ENCODE results near the gene NSD2. TPM values are rescaled to one million over a fixed set of nuclear protein-coding genes. Genes with fewer than 3 reads are reported as not detected.

The NSD2 gene
- total RNA-seq, 1 experiment from 2014 or later, result 136 TPM

GRCh38 chr4:1868912-1869311, 2.3 kb upstream of the NSD2 start:
- Histone ChIP-seq H2BK15ac (ENCODE audit: low read depth, low read length) (no peak overlapping the region), H3K27me3 (ENCODE audit: insufficient read depth, low read length) (peaks cover 42% of the 10 kb centered on the region), H3K79me2 (ENCODE audit: insufficient read depth, low read length) (peaks cover 14% of the 10 kb centered on the region; the same call in 1 of the 2 replicates), H4K5ac (ENCODE audit: insufficient read length, low read depth, low read length) (no peak overlapping the region), H2AFZ (ENCODE audit: low read length) (no peak overlapping the region), H3K4me1 (ENCODE audit: insufficient read depth, low read length) (no peaks in the 10 kb centered on the region), H3K4ac (ENCODE audit: low read depth, low read length) (no peak overlapping the region), H3K9ac (ENCODE audit: extremely low read depth, insufficient read length, low read length) (no peak overlapping the region), H3T11ph (ENCODE audit: low read length) (no peak overlapping the region), H3K27ac (ENCODE audit: insufficient read length, low read depth, low read length) (no peak overlapping the region), H3K23ac (ENCODE audit: insufficient read length, low read depth, low read length) (no peak overlapping the region), H4K20me1 (ENCODE audit: control insufficient read depth, insufficient read depth, insufficient read length) (no peaks in the 10 kb centered on the region), H3K56ac (ENCODE audit: insufficient read length, low read depth, low read length) (no peak overlapping the region), H2BK12ac (ENCODE audit: insufficient read length, low read depth, low read length) (no peak overlapping the region), H4K8ac (replicated peaks; ENCODE audit: insufficient read length, low read depth, low read length) (no peak overlapping the region), H4K91ac (ENCODE audit: insufficient read length, low read depth, low read length) (no peak overlapping the region), H2BK120ac (ENCODE audit: low read depth, low read length, poor library complexity, severe bottlenecking) (no peak overlapping the region), H3K14ac (ENCODE audit: insufficient read depth, low read length) (no peak overlapping the region), H2BK5ac (ENCODE audit: insufficient read length, low read length) (no peak overlapping the region), H3K4me2 (ENCODE audit: insufficient read depth, insufficient read length, low read length) (no peak overlapping the region), H3K23me2 (ENCODE audit: insufficient read length, low read depth, low read length, poor library complexity, severe bottlenecking) (peaks cover 7% of the 10 kb centered on the region), H2BK20ac (ENCODE audit: low read depth, low read length, poor library complexity, severe bottlenecking) (no peak overlapping the region), H3K79me1 (ENCODE audit: insufficient read depth, low read depth, low read length, poor library complexity, severe bottlenecking) (no peaks in the 10 kb centered on the region), H3K9me3 (ENCODE audit: control insufficient read depth, low read depth, low read length) (no peaks in the 10 kb centered on the region), H3K18ac (ENCODE audit: insufficient read length, low read depth, low read length) (no peak overlapping the region), H2AK5ac (ENCODE audit: insufficient read length, low read length) (no peak overlapping the region)
- Mint-ChIP-seq H3K4me3 (no peak overlapping the region; a peak in 2 of 5 replicates), H3K36me3 (ENCODE audit: insufficient read depth in 1 of 3, low read depth in 3 of 3) (no peaks in the 10 kb centered on the region; a peak in 1 of 7 replicates), H3K27me3 (ENCODE audit: low read depth) (peaks cover 64% of the 10 kb centered on the region), H3K9me3 (no peaks in the 10 kb centered on the region), H3K4me1 (peaks cover 25 to 28% of the 10 kb centered on the region in 2 experiments), H3K27ac (no peak overlapping the region)
- DNase-seq, result no peak
- WGBS (ENCODE audit: extremely low coverage, insufficient read length, low lambda C conversion rate), result no CpG with 5 or more reads among the region's 3 CpGs
- TF ChIP-seq CTCF (conservative IDR thresholded peaks at IDR 0.05), result no peak

Data from H9 (cell line).